ENCODE data around the gene MAP2K6. TPM values are rescaled to one million over a fixed set of nuclear protein-coding genes. Genes with fewer than 3 reads are reported as not detected.

Gene MAP2K6
- total RNA-seq, 1 experiment from 2014 or later: 9.6 TPM

DNA sequence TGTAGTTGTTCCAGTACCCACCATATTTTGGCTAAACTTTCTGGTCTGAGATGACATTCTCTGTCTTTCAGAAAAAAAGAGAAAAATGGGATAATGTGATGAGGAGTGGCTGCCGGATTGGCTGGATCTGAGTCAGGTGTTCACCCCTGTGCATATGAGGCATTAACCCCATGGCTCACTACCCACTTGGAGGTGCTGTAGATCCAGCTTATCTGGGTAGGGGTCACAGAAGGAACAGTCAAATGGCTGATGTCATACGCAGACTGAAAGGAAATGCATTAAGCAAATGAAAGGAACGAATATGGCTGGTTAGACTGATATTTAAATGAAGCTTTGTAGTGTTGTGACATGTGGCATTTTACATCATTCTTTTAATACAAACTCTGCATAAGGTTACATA, 17.3 kb downstream of the MAP2K6 start:
- no peaks in the 10 kb centered on the region for H3K36me3 ChIP-seq (ENCODE audit: control insufficient read depth, insufficient read depth, low read length)
- intact Hi-C loops (cut with micrococcal nuclease; ENCODE audit: unreplicated experiment): loop anchor here (1.0 kb wide), 1 partner anchor 91 kb away; no protein-coding TSS in a partner anchor
- H3K4me3 Mint-ChIP-seq (ENCODE audit: unreplicated experiment): no peak overlapping the region
- no peaks in the 10 kb centered on the region for H3K27me3 ChIP-seq (replicated peaks; ENCODE audit: control insufficient read depth, insufficient read depth, low read length)
- no peaks in the 10 kb centered on the region for H3K9me3 Mint-ChIP-seq (ENCODE audit: unreplicated experiment)
- H3K27ac Mint-ChIP-seq (ENCODE audit: unreplicated experiment): no peak overlapping the region
- no peaks in the 10 kb centered on the region for H3K9me3 ChIP-seq
- POLR2A ChIA-PET: no interaction called here
- BruUV-seq (replicated peaks): no TSS peak
- CTCF ChIA-PET: no interaction called here
- H3K4me1 ChIP-seq: no peaks in the 10 kb centered on the region
- H3K4me1 Mint-ChIP-seq (ENCODE audit: low read depth, unreplicated experiment): peaks cover 10% of the 10 kb centered on the region
- DNase-seq: no peak
- H3K27me3 Mint-ChIP-seq (ENCODE audit: insufficient read depth, unreplicated experiment): no peaks in the 10 kb centered on the region
- no peaks in the 10 kb centered on the region for H3K36me3 Mint-ChIP-seq (ENCODE audit: insufficient read depth, unreplicated experiment)
- no peak overlapping the region for H3K4me3 ChIP-seq (ENCODE audit: low read depth, low read length)
- TF ChIP-seq, protein P1, sequence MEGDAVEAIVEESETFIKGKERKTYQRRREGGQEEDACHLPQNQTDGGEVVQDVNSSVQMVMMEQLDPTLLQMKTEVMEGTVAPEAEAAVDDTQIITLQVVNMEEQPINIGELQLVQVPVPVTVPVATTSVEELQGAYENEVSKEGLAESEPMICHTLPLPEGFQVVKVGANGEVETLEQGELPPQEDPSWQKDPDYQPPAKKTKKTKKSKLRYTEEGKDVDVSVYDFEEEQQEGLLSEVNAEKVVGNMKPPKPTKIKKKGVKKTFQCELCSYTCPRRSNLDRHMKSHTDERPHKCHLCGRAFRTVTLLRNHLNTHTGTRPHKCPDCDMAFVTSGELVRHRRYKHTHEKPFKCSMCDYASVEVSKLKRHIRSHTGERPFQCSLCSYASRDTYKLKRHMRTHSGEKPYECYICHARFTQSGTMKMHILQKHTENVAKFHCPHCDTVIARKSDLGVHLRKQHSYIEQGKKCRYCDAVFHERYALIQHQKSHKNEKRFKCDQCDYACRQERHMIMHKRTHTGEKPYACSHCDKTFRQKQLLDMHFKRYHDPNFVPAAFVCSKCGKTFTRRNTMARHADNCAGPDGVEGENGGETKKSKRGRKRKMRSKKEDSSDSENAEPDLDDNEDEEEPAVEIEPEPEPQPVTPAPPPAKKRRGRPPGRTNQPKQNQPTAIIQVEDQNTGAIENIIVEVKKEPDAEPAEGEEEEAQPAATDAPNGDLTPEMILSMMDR (IDR thresholded peaks at IDR 0.05; ENCODE audit: insufficient read depth in 1 of 2, low read depth in 1 of 2, low read length in 1 of 2, severe bottlenecking in 1 of 2, unreplicated experiment in 1 of 2): no peak

DNA sequence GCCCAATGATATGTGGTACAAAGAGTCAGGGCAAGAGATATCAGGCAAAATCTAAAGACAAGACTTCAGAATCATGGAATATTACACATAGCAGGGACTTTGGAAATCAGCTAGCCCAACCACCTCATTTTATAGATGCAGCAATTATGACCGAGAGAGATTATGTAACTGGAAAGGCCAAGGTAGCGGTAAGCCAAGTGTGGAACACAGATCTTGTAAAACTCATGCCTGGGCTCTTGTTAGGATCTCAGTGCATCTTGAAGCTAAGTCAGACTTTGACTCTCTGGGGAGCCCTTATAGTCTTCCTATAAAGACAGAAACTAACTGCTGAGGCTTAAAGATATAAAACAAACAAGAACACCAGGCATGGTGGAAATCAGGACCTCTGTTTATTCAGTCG, 18.6 kb downstream of the MAP2K6 start:
- Mint-ChIP-seq H3K27me3 (ENCODE audit: insufficient read depth, unreplicated experiment) (no peaks in the 10 kb centered on the region), H3K27ac (ENCODE audit: unreplicated experiment) (no peak overlapping the region), H3K4me3 (ENCODE audit: unreplicated experiment) (no peak overlapping the region), H3K4me1 (ENCODE audit: low read depth, unreplicated experiment) (peaks cover 10% of the 10 kb centered on the region), H3K36me3 (ENCODE audit: insufficient read depth, unreplicated experiment) (no peaks in the 10 kb centered on the region), H3K9me3 (ENCODE audit: unreplicated experiment) (no peaks in the 10 kb centered on the region)
- Histone ChIP-seq H3K4me1 (no peaks in the 10 kb centered on the region), H3K9me3 (no peaks in the 10 kb centered on the region), H3K27me3 (replicated peaks; ENCODE audit: control insufficient read depth, insufficient read depth, low read length) (no peaks in the 10 kb centered on the region), H3K4me3 (ENCODE audit: low read depth, low read length) (no peak overlapping the region), H3K36me3 (ENCODE audit: control insufficient read depth, insufficient read depth, low read length) (no peaks in the 10 kb centered on the region)
- no TSS peak for BruUV-seq (replicated peaks)
- ChIA-PET CTCF (no interaction called here), POLR2A (no interaction called here)
- TF ChIP-seq, protein P1 (IDR thresholded peaks at IDR 0.05; ENCODE audit: insufficient read depth in 1 of 2, low read depth in 1 of 2, low read length in 1 of 2, severe bottlenecking in 1 of 2, unreplicated experiment in 1 of 2): no peak
- intact Hi-C loops (cut with micrococcal nuclease; ENCODE audit: unreplicated experiment): no loop called here
- DNase-seq: no peak

DNA sequence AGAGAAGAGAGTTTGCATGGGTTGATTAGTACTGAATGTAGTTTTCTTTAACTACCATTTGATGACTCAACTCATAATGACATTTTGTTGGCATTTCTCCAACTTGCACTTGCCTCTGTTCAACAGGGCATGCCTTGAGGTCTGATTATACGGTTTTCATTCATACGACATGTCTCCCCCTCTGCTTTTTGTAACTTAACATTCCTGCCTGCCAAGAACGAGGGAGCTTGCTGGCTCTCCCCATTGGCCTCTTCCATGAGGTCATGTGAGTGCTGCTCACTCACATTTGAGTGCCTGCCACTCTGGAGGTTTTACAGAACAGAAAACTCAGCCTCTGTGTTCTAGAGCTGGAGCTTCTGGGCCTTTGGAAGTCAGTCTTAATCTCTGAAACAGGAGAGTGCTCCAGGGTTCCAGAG, 19.7 kb downstream of the MAP2K6 start:
- POLR2A ChIA-PET: no interaction called here
- CTCF ChIA-PET: no interaction called here

More for the DNA sequence above, 19.7 kb downstream of the MAP2K6 start:
- Histone ChIP-seq H3K36me3 (ENCODE audit: control insufficient read depth, insufficient read depth, low read length) (no peaks in the 10 kb centered on the region), H3K9me3 (no peaks in the 10 kb centered on the region), H3K4me3 (ENCODE audit: low read depth, low read length) (no peak overlapping the region), H3K4me1 (no peaks in the 10 kb centered on the region), H3K27me3 (replicated peaks; ENCODE audit: control insufficient read depth, insufficient read depth, low read length) (no peaks in the 10 kb centered on the region)
- BruUV-seq (replicated peaks): no TSS peak
- H3K4me1 Mint-ChIP-seq (ENCODE audit: low read depth, unreplicated experiment): peaks cover 10% of the 10 kb centered on the region
- DNase-seq: no peak
- H3K27me3 Mint-ChIP-seq (ENCODE audit: insufficient read depth, unreplicated experiment): no peaks in the 10 kb centered on the region
- H3K9me3 Mint-ChIP-seq (ENCODE audit: unreplicated experiment): no peaks in the 10 kb centered on the region
- TF ChIP-seq, protein P1 (IDR thresholded peaks at IDR 0.05; ENCODE audit: insufficient read depth in 1 of 2, low read depth in 1 of 2, low read length in 1 of 2, severe bottlenecking in 1 of 2, unreplicated experiment in 1 of 2): no peak
- H3K36me3 Mint-ChIP-seq (ENCODE audit: insufficient read depth, unreplicated experiment): no peaks in the 10 kb centered on the region
- intact Hi-C loops (cut with micrococcal nuclease; ENCODE audit: unreplicated experiment): no loop called here
- no peak overlapping the region for H3K4me3 Mint-ChIP-seq (ENCODE audit: unreplicated experiment)
- H3K27ac Mint-ChIP-seq (ENCODE audit: unreplicated experiment): no peak overlapping the region
